ENCODE results near the gene RPRD2.
A peak's percentile ranks its signal among the peaks of the same experiment; 100 is the strongest.
"Not testable (repeated sequence)": the region's sequence is repeated elsewhere in the genome, so short reads cannot be mapped to it uniquely, and the experiment has no call there.

RPRD2 gene

GRCh38 chr1:150388241-150388640, 24.3 kb downstream of the RPRD2 start:
- no peak for DNase-seq (ENCODE audit: low read depth in 2 of 3, low spot score in 1 of 3)

GRCh38 chr1:150389650-150390049, 25.7 kb downstream of the RPRD2 start:
- no peak for DNase-seq (ENCODE audit: low read depth in 2 of 3, low spot score in 1 of 3)

- no peak for DNase-seq (ENCODE audit: low read depth in 2 of 3, low spot score in 1 of 3)
Observed at GRCh38 chr1:150392627-150393026, 28.7 kb downstream of the RPRD2 start.

DNA sequence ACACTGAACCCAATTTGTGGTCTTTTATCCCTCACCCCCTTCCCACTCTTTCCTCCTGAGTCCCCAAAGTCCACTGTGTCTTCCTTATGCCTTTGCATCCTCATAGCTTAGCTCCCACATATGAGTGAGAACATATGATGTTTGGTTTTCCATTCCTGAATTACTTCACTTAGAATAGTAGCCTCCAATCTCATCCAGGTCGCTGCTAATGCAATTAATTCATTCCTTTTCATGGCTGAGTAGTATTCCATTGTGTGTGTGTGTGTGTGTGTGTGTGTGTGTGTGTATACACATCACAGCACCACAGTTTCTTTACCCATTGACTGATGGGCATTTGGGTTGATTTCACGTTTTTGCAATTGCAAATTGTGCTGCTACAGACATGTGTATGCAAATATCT, 31.2 kb downstream of the RPRD2 start:
- DNase-seq (ENCODE audit: low read depth in 2 of 3, low spot score in 1 of 3) = not testable (repeated sequence)

GRCh38 chr1:150397392-150398032, 33.6 kb downstream of the RPRD2 start:
- DNase-seq (ENCODE audit: low read depth in 2 of 3, low spot score in 1 of 3) = no peak

- no peak for DNase-seq (ENCODE audit: low read depth in 2 of 3, low spot score in 1 of 3)
Observed at GRCh38 chr1:150404465-150404864, 40.5 kb downstream of the RPRD2 start.

DNA sequence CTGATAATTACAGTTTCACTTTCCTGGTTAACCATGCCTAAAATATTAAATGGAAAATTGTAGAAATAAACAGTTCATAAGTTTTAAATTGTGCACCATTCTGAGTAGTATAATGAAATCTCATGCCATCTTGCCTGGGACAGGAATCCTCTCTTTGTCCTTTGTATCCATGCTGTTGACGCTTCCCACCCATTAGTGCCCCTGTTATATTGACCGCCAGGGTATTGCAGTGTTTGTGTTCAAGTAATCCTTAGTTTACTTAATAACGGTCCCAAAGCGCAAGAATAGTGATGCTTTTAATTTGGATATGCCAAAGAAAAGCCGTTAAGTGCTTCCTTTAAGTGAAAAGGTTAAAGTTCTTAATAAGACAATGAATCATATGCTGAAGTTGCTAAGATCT, 41.7 kb downstream of the RPRD2 start:
- no peak for DNase-seq (ENCODE audit: low read depth in 2 of 3, low spot score in 1 of 3)

- no peak for DNase-seq (ENCODE audit: low read depth in 2 of 3, low spot score in 1 of 3)
Observed at GRCh38 chr1:150406483-150406882, 42.5 kb downstream of the RPRD2 start.

DNA sequence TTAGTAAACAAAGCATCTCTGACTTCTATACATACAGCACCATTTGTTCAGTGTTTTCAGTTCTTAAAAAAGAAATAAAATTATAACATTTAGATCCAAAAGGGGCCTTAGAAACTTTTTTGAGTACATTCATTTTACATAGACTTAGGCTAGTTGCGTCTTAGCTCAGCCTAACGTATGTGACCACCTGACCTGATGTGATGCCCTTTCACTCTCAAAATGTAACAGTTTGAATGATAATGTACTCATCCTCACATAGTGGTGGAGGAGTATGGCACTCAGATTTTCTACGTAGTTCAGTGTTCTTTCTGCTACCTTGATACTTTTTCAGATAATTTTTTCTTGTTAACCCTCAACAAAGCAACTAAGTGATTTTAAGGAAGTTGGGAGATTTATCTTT, 43.4 kb downstream of the RPRD2 start:
- DNase-seq (ENCODE audit: low read depth in 2 of 3, low spot score in 1 of 3) = no peak

DNA sequence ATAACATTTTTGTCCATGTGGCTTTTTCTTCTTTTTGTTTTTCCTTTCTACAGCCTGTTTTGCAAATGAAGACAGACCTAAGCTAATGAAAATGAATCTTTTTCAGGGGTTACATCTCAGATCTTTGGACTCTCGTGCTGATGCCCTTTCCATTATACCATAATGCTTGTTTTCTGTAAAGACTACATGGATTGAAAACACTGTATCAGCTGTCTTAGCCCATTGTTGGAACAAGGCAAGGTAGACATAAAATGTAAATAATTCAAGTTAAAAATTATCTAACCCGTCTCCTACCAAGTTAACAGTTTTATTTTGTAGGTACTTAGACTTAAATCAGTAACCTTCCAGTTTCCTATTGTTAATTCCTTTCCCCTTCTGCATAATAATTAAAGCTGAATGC, 44.9 kb downstream of the RPRD2 start:
- no peak for DNase-seq (ENCODE audit: low read depth in 2 of 3, low spot score in 1 of 3)

DNA sequence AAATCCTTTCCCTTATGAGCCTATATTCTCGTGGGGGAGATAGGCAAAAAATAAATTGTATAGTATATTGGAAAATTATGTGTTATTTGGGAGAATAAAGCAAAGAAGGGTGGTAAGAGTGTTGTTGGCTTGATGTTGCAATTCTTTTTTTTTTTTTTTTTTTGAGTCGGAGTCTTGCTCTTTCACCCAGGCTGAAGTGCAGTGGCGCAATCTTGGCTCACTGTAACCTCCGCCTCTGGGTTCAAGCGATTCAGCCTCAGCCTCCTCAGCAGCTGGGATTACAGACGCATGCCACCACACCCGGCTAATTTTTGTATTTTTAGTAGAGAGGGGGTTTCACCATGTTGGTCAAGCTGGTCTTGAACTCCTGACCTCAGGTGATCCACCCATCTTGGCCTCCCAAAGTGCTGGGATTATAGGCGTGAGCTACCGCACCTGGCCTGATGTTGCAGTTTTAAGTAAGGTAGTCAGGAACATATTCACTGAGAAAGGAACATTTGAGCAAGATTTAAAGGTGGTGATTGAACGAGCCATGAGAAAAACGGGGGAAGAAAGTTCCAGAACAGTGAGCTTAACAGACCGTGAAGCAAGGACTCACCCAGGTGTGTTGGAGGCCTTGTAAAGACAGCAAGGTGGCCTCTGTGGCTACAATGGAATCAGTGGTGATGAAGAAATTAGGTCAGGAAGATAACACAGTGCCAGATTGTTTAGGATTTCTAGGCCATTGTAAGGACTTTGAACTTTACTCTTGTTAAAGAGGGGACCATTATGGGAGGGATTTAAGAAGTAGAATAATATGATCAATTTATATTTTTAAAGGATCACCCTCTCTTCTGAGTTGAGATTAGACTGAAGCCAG, 45.8 kb downstream of the RPRD2 start:
- no peak for DNase-seq (ENCODE audit: low read depth in 2 of 3, low spot score in 1 of 3)

GRCh38 chr1:150410582-150411101, 46.7 kb downstream of the RPRD2 start:
- no peak for DNase-seq (ENCODE audit: low read depth in 2 of 3, low spot score in 1 of 3)

DNA sequence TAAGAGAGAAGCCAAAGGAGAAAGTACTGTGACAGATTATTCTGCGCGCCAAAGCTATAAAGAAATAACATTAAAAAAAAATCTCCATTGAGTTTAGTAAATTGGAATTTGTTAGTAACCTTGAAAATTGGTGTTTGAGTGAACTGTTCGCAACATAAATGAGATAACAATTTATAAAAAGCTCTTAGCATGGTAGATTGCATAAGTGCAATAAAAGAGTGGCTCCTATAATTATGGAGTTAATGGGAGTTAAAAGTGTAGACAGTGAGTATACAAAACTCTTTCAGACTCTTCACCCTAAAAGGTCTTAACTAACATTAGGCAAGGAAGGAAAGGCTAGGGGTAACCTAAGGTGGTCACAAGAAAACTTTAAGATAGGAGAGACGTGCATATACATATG, 50.6 kb downstream of the RPRD2 start:
- no peak for DNase-seq (ENCODE audit: low read depth in 2 of 3, low spot score in 1 of 3)

- DNase-seq (ENCODE audit: low read depth in 2 of 3, low spot score in 1 of 3) = no peak
Observed at GRCh38 chr1:150415800-150416199, 51.9 kb downstream of the RPRD2 start.

GRCh38 chr1:150420560-150421265, 56.8 kb downstream of the RPRD2 start:
- no peak for DNase-seq (ENCODE audit: low read depth in 2 of 3, low spot score in 1 of 3)

DNA sequence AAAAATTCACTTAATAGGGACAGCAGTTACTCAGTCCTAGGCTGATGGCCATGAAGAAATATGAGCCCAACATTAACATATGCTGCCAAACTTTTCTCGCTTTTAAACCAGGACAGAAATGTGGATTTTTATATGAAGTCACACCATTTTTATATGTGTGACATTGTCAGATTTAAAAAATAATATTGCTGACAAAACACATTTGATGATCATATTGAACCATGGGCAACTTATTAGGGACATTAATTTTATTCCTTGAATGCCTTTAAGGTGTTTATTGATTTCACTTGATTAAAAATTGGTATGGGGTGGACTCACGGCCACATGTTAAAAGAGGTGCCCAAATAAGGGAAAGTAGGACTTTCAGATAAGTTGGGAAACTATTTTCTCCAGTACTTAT, 58.6 kb downstream of the RPRD2 start:
- DNase-seq (ENCODE audit: low read depth in 2 of 3, low spot score in 1 of 3) = no peak

DNA sequence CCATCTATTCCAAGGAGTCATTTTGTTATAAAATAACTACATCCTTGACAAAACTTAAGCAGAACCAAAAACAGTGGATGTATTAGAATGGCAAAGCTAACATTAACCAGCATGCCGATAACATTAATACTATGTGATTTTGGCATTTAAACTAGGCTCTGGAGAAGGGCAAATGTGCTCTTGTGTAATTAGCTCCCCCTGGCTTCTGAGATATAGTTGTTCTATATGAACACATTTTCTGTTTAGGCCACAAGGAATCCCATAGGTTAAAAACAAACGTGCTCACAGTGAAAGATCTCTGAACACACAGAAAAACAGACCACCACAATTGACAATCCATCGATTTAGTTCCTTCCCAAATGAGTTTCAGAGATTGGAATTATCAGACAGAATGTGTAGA, 65.9 kb downstream of the RPRD2 start:
- no peak for DNase-seq (ENCODE audit: low read depth in 2 of 3, low spot score in 1 of 3)

DNA sequence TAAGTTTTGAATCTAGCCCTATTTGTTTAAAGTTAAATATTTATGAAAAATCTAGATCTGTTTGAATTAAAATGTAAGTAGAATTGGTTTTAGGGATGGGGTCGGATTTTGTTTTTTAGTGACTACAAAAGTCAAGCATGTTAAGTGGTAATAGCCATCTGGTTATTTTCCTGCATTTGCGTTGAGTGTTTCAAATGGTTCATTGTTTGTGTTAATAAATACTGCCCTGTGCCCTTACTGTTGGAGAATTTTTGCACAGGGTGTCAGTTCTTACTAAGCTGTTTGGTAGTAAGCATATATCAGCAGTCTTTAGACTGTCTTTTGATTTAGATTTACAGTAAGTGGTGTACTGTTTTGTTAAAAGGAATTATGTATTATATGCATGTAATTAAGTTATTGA, 77.2 kb downstream of the RPRD2 start:
- DNase-seq (ENCODE audit: low read depth in 2 of 3, low spot score in 1 of 3) = no peak

GRCh38 chr1:150444232-150444631, 80.3 kb downstream of the RPRD2 start:
- DNase-seq (ENCODE audit: low read depth in 2 of 3, low spot score in 1 of 3) = no peak

DNA sequence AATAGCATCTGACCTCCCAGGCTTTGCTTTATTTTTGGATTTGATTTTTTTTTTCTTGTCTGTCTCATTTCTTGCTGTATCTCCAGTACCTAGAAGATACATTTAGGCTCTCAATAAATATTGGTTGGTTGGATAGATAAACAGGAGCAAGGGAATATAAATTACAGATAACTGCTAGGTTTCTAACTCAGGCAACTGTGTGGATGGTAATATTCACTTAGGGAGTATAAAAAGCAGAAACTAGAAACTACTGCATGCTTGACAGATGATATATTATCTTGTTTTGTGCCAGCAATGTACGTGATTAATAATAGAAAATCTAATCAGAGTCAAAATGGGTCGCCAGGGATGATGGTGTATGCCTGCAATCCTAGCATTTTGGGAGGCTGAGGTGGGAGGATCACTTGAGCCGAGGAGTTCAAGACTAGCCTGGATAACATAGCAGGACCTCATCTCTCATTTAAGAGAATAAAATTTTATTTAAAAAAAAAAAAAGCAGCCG, 92.2 kb downstream of the RPRD2 start:
- DNase-seq (ENCODE audit: low read depth in 2 of 3, low spot score in 1 of 3) = no peak

GRCh38 chr1:150464422-150464826, 100.5 kb downstream of the RPRD2 start:
- peak; percentile 48 to 79 (median 52) for DNase-seq (ENCODE audit: low read depth in 2 of 3, low spot score in 1 of 3)

GRCh38 chr1:150466964-150467363, 103.0 kb downstream of the RPRD2 start:
- DNase-seq (ENCODE audit: low read depth in 2 of 3, low spot score in 1 of 3) = no peak
